ENCODE measurements around the gene BTBD17. TPM values are rescaled to one million over a fixed set of nuclear protein-coding genes. Genes with fewer than 3 reads are reported as not detected.

The BTBD17 gene
- total RNA-seq, 1 experiment from 2014 or later = not detected

DNA sequence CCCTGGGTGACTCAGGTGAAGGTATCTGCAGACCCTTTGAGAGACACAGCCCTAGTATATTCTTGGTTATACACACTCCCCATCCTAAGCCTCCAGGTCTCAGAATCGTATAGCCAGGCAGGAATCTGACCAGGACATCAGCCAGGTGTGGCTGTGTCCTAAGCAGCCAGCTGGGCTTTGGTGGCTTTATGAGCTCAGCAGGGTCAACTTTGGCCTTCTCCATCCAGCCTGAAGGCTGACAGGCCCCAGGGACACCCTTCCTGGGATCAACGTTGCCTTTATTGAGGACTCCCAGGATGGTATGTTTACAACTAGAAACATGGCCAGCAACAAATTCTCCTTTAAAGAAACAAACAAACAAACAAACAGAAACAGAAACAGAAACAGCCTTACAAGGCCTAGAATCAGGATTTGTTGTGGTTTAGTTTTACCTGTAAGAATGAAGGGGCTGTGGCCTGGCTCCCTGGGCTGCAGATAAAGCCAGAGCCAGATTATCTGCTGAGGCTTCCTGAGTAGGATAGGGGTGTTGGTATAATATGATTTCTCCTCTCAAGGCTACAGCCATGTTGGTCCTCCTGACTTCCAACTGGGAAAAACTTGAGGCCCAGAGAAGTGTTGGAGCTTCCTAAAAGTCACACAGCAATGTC is 27.2 kb downstream of the BTBD17 start:
- no TSS peak for BruUV-seq (replicated peaks)
- intact Hi-C loops (cut with micrococcal nuclease; ENCODE audit: unreplicated experiment) = no loop called here
- TF ChIP-seq, protein P1, sequence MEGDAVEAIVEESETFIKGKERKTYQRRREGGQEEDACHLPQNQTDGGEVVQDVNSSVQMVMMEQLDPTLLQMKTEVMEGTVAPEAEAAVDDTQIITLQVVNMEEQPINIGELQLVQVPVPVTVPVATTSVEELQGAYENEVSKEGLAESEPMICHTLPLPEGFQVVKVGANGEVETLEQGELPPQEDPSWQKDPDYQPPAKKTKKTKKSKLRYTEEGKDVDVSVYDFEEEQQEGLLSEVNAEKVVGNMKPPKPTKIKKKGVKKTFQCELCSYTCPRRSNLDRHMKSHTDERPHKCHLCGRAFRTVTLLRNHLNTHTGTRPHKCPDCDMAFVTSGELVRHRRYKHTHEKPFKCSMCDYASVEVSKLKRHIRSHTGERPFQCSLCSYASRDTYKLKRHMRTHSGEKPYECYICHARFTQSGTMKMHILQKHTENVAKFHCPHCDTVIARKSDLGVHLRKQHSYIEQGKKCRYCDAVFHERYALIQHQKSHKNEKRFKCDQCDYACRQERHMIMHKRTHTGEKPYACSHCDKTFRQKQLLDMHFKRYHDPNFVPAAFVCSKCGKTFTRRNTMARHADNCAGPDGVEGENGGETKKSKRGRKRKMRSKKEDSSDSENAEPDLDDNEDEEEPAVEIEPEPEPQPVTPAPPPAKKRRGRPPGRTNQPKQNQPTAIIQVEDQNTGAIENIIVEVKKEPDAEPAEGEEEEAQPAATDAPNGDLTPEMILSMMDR (IDR thresholded peaks at IDR 0.05; ENCODE audit: unreplicated experiment) = no peak
- Mint-ChIP-seq H3K36me3 (ENCODE audit: insufficient read depth, unreplicated experiment) (no peaks in the 10 kb centered on the region), H3K4me3 (ENCODE audit: low read depth, unreplicated experiment) (no peak overlapping the region), H3K4me1 (ENCODE audit: low read depth, unreplicated experiment) (no peaks in the 10 kb centered on the region), H3K9me3 (ENCODE audit: low read depth, unreplicated experiment) (no peaks in the 10 kb centered on the region), H3K27me3 (ENCODE audit: unreplicated experiment) (peaks cover 97% of the 10 kb centered on the region), H3K27ac (ENCODE audit: unreplicated experiment) (no peak overlapping the region)
- CTCF ChIA-PET = interaction anchor here (0.5 to 1.5 kb wide), 3 partner anchors 11 to 34 kb away, joined by 4 to 8 read pairs (median 4); no protein-coding TSS in a partner anchor
- no peak for DNase-seq

DNA sequence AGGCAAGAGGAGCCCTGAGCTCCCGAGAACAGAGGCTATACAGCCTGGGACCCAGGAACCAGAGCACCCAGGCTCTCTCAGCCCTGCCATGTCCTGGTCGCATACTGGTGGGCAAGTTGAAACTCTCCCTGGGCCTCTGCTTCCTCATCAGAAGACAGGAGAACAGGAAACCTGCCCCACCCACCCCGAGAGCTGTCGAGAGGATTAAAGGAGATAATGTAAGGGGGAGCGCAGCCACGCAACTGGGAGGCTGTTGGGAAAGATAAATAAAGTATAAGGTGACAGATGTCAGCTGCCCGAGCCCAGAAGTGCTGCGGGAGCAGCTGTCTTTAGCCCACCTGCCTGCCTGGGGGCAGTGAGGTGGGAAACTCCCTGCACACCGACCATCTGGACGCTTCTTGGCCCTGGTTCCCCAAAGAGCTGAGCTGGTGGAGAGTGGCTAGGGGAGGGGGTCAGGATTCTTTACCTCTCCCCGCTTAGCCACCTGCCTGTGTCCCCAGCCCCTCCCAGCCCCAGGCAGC is 28.8 kb downstream of the BTBD17 start:
- H3K27ac Mint-ChIP-seq (ENCODE audit: unreplicated experiment) = no peak overlapping the region
- intact Hi-C loops (cut with micrococcal nuclease; ENCODE audit: unreplicated experiment) = no loop called here
- TF ChIP-seq, protein P1 (IDR thresholded peaks at IDR 0.05; ENCODE audit: unreplicated experiment) = no peak
- no peak for DNase-seq
- no peak overlapping the region for H3K4me3 Mint-ChIP-seq (ENCODE audit: low read depth, unreplicated experiment)
- no peaks in the 10 kb centered on the region for H3K4me1 Mint-ChIP-seq (ENCODE audit: low read depth, unreplicated experiment)
- BruUV-seq (replicated peaks) = no TSS peak
- no peaks in the 10 kb centered on the region for H3K9me3 Mint-ChIP-seq (ENCODE audit: low read depth, unreplicated experiment)
- H3K27me3 Mint-ChIP-seq (ENCODE audit: unreplicated experiment) = peaks cover 95% of the 10 kb centered on the region
- CTCF ChIA-PET = interaction anchor here (0.7 to 1.5 kb wide), 2 partner anchors 9 to 1192 kb away, joined by 5 to 8 read pairs; no protein-coding TSS in a partner anchor
- no peaks in the 10 kb centered on the region for H3K36me3 Mint-ChIP-seq (ENCODE audit: insufficient read depth, unreplicated experiment)

DNA sequence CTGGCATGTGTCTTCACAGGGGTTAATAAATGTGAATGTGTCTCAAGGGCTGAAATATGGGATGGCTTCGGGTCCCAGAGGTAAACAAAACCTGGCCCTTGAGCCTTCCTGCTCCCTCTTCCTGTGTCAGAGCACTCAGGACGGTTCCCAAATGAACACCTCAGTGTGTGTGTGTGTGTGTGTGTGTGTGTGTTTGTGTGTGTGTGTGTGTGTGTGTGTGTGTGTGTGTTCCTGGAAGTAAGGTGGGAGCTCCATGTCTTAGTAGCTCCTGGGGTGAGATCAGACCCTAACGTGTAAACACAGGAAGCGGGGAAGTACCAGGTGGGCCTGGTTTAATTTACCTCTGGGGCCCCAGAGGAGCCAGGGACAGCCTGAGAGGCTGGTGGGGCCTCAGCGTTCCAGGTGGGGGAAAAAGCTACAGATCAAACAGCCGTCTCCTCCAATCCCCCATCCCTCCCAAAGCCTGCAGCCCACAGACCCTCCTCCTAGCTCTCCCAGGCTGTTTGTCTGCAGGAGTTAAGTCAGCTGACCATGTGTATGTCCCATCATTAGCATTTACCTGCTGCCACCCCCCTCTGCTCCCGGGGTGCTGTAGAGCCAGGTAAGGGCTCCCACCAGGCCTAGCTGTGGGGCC is 29.5 kb downstream of the BTBD17 start:
- Mint-ChIP-seq H3K9me3 (ENCODE audit: low read depth, unreplicated experiment) (no peaks in the 10 kb centered on the region), H3K36me3 (ENCODE audit: insufficient read depth, unreplicated experiment) (no peaks in the 10 kb centered on the region), H3K4me3 (ENCODE audit: low read depth, unreplicated experiment) (no peak overlapping the region), H3K4me1 (ENCODE audit: low read depth, unreplicated experiment) (no peaks in the 10 kb centered on the region), H3K27me3 (ENCODE audit: unreplicated experiment) (peaks cover 91% of the 10 kb centered on the region), H3K27ac (ENCODE audit: unreplicated experiment) (no peak overlapping the region)
- no peak for DNase-seq
- BruUV-seq (replicated peaks) = no TSS peak
- intact Hi-C loops (cut with micrococcal nuclease; ENCODE audit: unreplicated experiment) = no loop called here
- CTCF ChIA-PET = interaction anchor here (0.7 kb wide), 1 partner anchor 621 kb away, joined by 3 read pairs; no protein-coding TSS in a partner anchor
- TF ChIP-seq, protein P1 (IDR thresholded peaks at IDR 0.05; ENCODE audit: unreplicated experiment) = no peak

DNA sequence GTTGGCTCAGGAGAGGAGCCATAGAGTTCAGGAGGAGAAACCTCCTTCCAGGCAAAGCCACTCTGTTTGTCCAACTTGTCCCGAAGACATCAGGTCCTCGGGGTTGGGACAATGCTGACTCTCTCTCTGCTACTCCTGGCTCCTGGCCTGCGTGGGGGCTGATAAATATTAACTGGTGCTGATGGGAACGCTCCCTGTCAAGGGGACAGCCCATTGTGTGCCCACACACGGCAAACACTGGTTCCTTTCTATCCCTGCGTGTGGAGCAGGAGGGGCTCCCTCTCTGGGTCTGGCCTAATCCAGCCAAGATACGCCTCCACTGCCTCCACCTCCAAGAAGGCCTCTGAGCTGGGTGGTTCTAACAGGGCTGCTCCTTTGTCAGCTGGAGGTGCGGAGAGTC is 31.2 kb downstream of the BTBD17 start:
- no peak overlapping the region for H3K27ac Mint-ChIP-seq (ENCODE audit: unreplicated experiment)

More for the DNA sequence above, 31.2 kb downstream of the BTBD17 start:
- CTCF ChIA-PET = no interaction called here
- no peaks in the 10 kb centered on the region for H3K4me1 Mint-ChIP-seq (ENCODE audit: low read depth, unreplicated experiment)
- intact Hi-C loops (cut with micrococcal nuclease; ENCODE audit: unreplicated experiment) = no loop called here
- H3K36me3 Mint-ChIP-seq (ENCODE audit: insufficient read depth, unreplicated experiment) = no peaks in the 10 kb centered on the region
- TF ChIP-seq, protein P1 (IDR thresholded peaks at IDR 0.05; ENCODE audit: unreplicated experiment) = no peak
- DNase-seq = no peak
- H3K4me3 Mint-ChIP-seq (ENCODE audit: low read depth, unreplicated experiment) = no peak overlapping the region
- BruUV-seq (replicated peaks) = no TSS peak
- peaks cover 84% of the 10 kb centered on the region for H3K27me3 Mint-ChIP-seq (ENCODE audit: unreplicated experiment)
- H3K9me3 Mint-ChIP-seq (ENCODE audit: low read depth, unreplicated experiment) = no peaks in the 10 kb centered on the region

All from Calu3 (cell line).